HCT116 (cell line): Measurements from ENCODE around the gene IGSF11. TPM values are rescaled to one million over a fixed set of nuclear protein-coding genes. Genes with fewer than 3 reads are reported as not detected.

ENCODE experiments used
- ATAC-seq: fragments of 200-7000 bp; cut with Tn5 transposase; 2 replicates; pipeline ENCODE4 v1.9.1; 2020; ENCODE audit warnings: mild to moderate bottlenecking, moderate library complexity
- BruUV-seq: library from RNA; stranded (reverse); fragments of 400-500 nt; replicated peaks from 2 replicates; lab custom pipeline; 2021; lab: Mats Ljungman, UMichigan
- CTCF ChIA-PET: fragments of 300-600 bp; sonication (Branson Sonifier 250); formaldehyde crosslinking; loops from one replicate; lab custom pipeline; 2021; ENCODE audit warnings: antibody characterized with exemption; lab: Charles Lee
- POLR2A ChIA-PET: fragments of 300-600, 350-600 bp; sonication (Branson Sonifier 250); formaldehyde crosslinking; loops from one replicate; lab custom pipeline; 2021; ENCODE audit warnings: antibody characterized with exemption; lab: Charles Lee
- RAD21 ChIA-PET, 2 experiments: fragments of 300-600 bp; sonication (Branson Sonifier 250); formaldehyde crosslinking; loops; one replicate each; lab custom pipeline; 2023; ENCODE audit warnings: low total read pairs in 2 of 2; ENCODE audit not compliant: uncharacterized antibody in 2 of 2, unreplicated experiment in 2 of 2, low non-redundant PET in 1 of 2; lab: Charles Lee
- DNase-seq: peaks from one replicate; pipeline ENCODE4 v3.0.0-alpha.2; 2010; ENCODE audit warnings: low read depth, low spot score
- H2AFZ ChIP-seq: fragments of 200-600 bp; shearing (Covaris generic), sonication (generic); 2 replicates; pipeline ENCODE4 v1.6.1; 2017; ENCODE audit warnings: low read depth, mixed run types, mixed read lengths, antibody characterized with exemption, low read length; ENCODE audit not compliant: poor library complexity, severe bottlenecking
- H3K27ac ChIP-seq: 2 replicates; pipeline ENCODE4 v1.5.1; 2012; ENCODE audit warnings: low read depth, low read length
- H3K27me3 ChIP-seq: fragments of 200-600 bp; sonication (generic); 2 replicates; pipeline ENCODE4 v1.6.1; 2016; ENCODE audit warnings: mixed run types, low read length, mixed read lengths; ENCODE audit not compliant: insufficient read depth
- H3K36me3 ChIP-seq, 2 experiments: fragments of 200-500 bp in 1 of 2; fragments of 200-600 bp in 1 of 2; sonication (Bioruptor generic) in 1 of 2; sonication (generic) in 1 of 2; 2 replicates each; pipeline versions ENCODE4 v1.5.1 to v1.6.1; 2014 to 2016; ENCODE audit warnings: low read length in 2 of 2, inconsistent platforms in 1 of 2, mixed read lengths in 1 of 2, mixed run types in 1 of 2; ENCODE audit not compliant: insufficient read depth in 2 of 2, control insufficient read depth in 1 of 2
- H3K4me1 ChIP-seq, 2 experiments: fragments of 200-600 bp in 1 of 2; sonication (generic) in 1 of 2; 2 replicates each; pipeline versions ENCODE4 v1.5.1 to v1.6.1; 2012 to 2017; ENCODE audit warnings: low read length in 2 of 2, inconsistent platforms in 1 of 2, mild to moderate bottlenecking in 1 of 2, mixed read lengths in 1 of 2, mixed run types in 1 of 2, moderate library complexity in 1 of 2; ENCODE audit not compliant: insufficient read depth in 2 of 2, control insufficient read depth in 1 of 2
- H3K4me2 ChIP-seq: fragments of 200-600 bp; sonication (generic); 2 replicates; pipeline ENCODE4 v1.6.1; 2017; ENCODE audit warnings: mixed run types, low read length, mixed read lengths
- H3K4me3 ChIP-seq, 2 experiments: fragments of 200-600 bp in 1 of 2; sonication (generic) in 1 of 2; replicated peaks in 1 of 2; 2 replicates each; pipeline ENCODE4 v1.5.1; 2011 to 2016; ENCODE audit warnings: low read length in 2 of 2, control low read depth in 1 of 2, low read depth in 1 of 2, mild to moderate bottlenecking in 1 of 2, mixed read lengths in 1 of 2, mixed run types in 1 of 2
- H3K79me2 ChIP-seq: fragments of 200-600 bp; sonication (generic); 2 replicates; pipeline ENCODE4 v1.6.1; 2017; ENCODE audit warnings: mild to moderate bottlenecking, mixed run types, low read length, moderate library complexity, mixed read lengths; ENCODE audit not compliant: insufficient read depth
- H3K9ac ChIP-seq: fragments of 200-600 bp; sonication (generic); 2 replicates; pipeline ENCODE4 v1.6.1; 2016; ENCODE audit warnings: low read length, mixed read lengths
- H3K9me2 ChIP-seq: fragments of 200-600 bp; sonication (generic), shearing (Covaris generic); 2 replicates; pipeline ENCODE4 v1.6.1; 2017; ENCODE audit warnings: mixed run types, mild to moderate bottlenecking, moderate library complexity; ENCODE audit not compliant: insufficient read depth
- H3K9me3 ChIP-seq, 2 experiments: fragments of 200-500 bp in 1 of 2; fragments of 200-600 bp in 1 of 2; sonication (Bioruptor generic) in 1 of 2; sonication (generic) in 1 of 2; 2 replicates each; pipeline ENCODE4 v1.6.1; 2014 to 2017; ENCODE audit warnings: low read length in 2 of 2, mixed read lengths in 2 of 2, inconsistent platforms in 1 of 2, low read depth in 1 of 2, mild to moderate bottlenecking in 1 of 2, mixed run types in 1 of 2, moderate library complexity in 1 of 2; ENCODE audit not compliant: control insufficient read depth in 1 of 2, insufficient read depth in 1 of 2
- H4K20me1 ChIP-seq: fragments of 200-600 bp; sonication (generic), shearing (Covaris generic); 2 replicates; pipeline ENCODE4 v1.6.1; 2017; ENCODE audit warnings: mixed run types, mild to moderate bottlenecking, moderate library complexity; ENCODE audit not compliant: insufficient read depth
- ATF3 ChIP-seq: IDR thresholded peaks from 2 replicates; pipeline ENCODE4 v1.6.1; 2012
- CBX3 ChIP-seq: IDR thresholded peaks from 2 replicates; pipeline ENCODE4 v1.6.1; 2012; ENCODE audit warnings: low read depth
- CEBPB ChIP-seq: IDR thresholded peaks from 2 replicates; pipeline ENCODE4 v1.6.1; 2012; ENCODE audit warnings: low read depth
- CTCF ChIP-seq, 3 experiments: fragments of 200-600 bp in 1 of 3; sonication (generic) in 1 of 3; IDR thresholded peaks in 2 of 3; conservative IDR thresholded peaks in 1 of 3; 2 replicates each; pipeline ENCODE4 v1.5.1; 2012 to 2017; ENCODE audit warnings: low read depth in 2 of 3, low read length in 2 of 3, antibody characterized with exemption in 1 of 3, borderline replicate concordance in 1 of 3, control low read depth in 1 of 3, mild to moderate bottlenecking in 1 of 3, mixed read lengths in 1 of 3, mixed run types in 1 of 3, moderate library complexity in 1 of 3; ENCODE audit not compliant: insufficient read depth in 1 of 3
- EGR1 ChIP-seq: IDR thresholded peaks from 2 replicates; pipeline ENCODE4 v1.6.1; 2012; ENCODE audit warnings: low read depth
- ELF1 ChIP-seq: IDR thresholded peaks from 2 replicates; pipeline ENCODE4 v1.6.1; 2012; ENCODE audit warnings: low read depth, borderline replicate concordance
- EZH2 ChIP-seq: fragments of 200-600 bp; sonication (generic); IDR thresholded peaks from 2 replicates; pipeline ENCODE4 v1.6.1; 2017; ENCODE audit warnings: antibody characterized with exemption, mixed run types
- EZH2phosphoT487 ChIP-seq: fragments of 200-600 bp; IDR thresholded peaks from 2 replicates; pipeline ENCODE4 v1.6.1; 2018; ENCODE audit warnings: antibody characterized with exemption, borderline replicate concordance
- FOSL1 ChIP-seq: IDR thresholded peaks from 2 replicates; pipeline ENCODE4 v1.6.1; 2012; ENCODE audit warnings: low read depth
- JUND ChIP-seq: IDR thresholded peaks from 2 replicates; pipeline ENCODE4 v1.6.1; 2012
- MAX ChIP-seq: IDR thresholded peaks from 2 replicates; pipeline ENCODE4 v1.6.1; 2012
- POLR2A ChIP-seq: IDR thresholded peaks from 2 replicates; pipeline ENCODE4 v1.7.0; 2011; ENCODE audit warnings: borderline replicate concordance; ENCODE audit not compliant: insufficient read depth, insufficient read length; ENCODE audit errors: extremely low read depth
- POLR2AphosphoS5 ChIP-seq: IDR thresholded peaks from 2 replicates; pipeline ENCODE4 v1.6.1; 2011; ENCODE audit warnings: mild to moderate bottlenecking, low read depth, low read length, moderate library complexity
- RAD21 ChIP-seq: IDR thresholded peaks from 2 replicates; pipeline ENCODE4 v1.6.1; 2012; ENCODE audit warnings: low read depth, mild to moderate bottlenecking
- REST ChIP-seq: IDR thresholded peaks from 2 replicates; pipeline ENCODE4 v1.6.1; 2012; ENCODE audit warnings: low read depth
- SIN3A ChIP-seq: IDR thresholded peaks from 2 replicates; pipeline ENCODE4 v1.6.1; 2012; ENCODE audit warnings: low read depth
- SP1 ChIP-seq: IDR thresholded peaks from 2 replicates; pipeline ENCODE4 v1.6.1; 2012; ENCODE audit warnings: low read depth
- TCF7L2 ChIP-seq: IDR thresholded peaks from 2 replicates; pipeline ENCODE4 v1.7.0; 2011; ENCODE audit warnings: borderline replicate concordance, inconsistent platforms; ENCODE audit not compliant: insufficient read depth, insufficient read length; ENCODE audit errors: extremely low read depth
- YY1 ChIP-seq: IDR thresholded peaks from 2 replicates; pipeline ENCODE4 v1.6.1; 2011; ENCODE audit warnings: low read length, low read depth, moderate library complexity, mild to moderate bottlenecking; ENCODE audit not compliant: insufficient replicate concordance; ENCODE audit errors: extremely low read depth
- ZFX ChIP-seq: fragments of 450-650 bp; IDR thresholded peaks from 2 replicates; pipeline ENCODE4 v1.6.1; 2017
- ZNF274 ChIP-seq: fragments of 200-500 bp; sonication (Bioruptor generic); IDR thresholded peaks from 2 replicates; pipeline ENCODE4 v1.6.1; 2014; ENCODE audit warnings: mild to moderate bottlenecking, low read depth, low read length, inconsistent platforms
- intact Hi-C: fragments of 100-400 bp; cut with micrococcal nuclease; formaldehyde crosslinking; loops from 2 replicates; pipeline ENCODE4 v1.10.0; 2022
- total RNA-seq: library from RNA; stranded (reverse); gene quantifications from one replicate; pipeline ENCODE4 v1.2.1, GENCODE V29; 2021; ENCODE audit not compliant: unreplicated experiment

The IGSF11 gene
- total RNA-seq, 1 experiment from 2014 or later = not detected

- TF ChIP-seq EZH2phosphoT487 (no peak), YY1 (no peak), POLR2A (no peak), CEBPB (no peak), ELF1 (no peak), MAX (no peak), TCF7L2 (no peak), ZFX (no peak), EZH2 (no peak), SP1 (no peak)
Observed at GRCh38 chr3:118890206-118890605, 144.4 kb downstream of the IGSF11 start (continued).

GRCh38 chr3:118889691-118890090 lies 145.0 kb downstream of the IGSF11 start:
- no peaks in the 10 kb centered on the region for H3K9me2 ChIP-seq
- H3K4me1 ChIP-seq = no peaks in the 10 kb centered on the region
- intact Hi-C loops = loop anchor here (10.0 kb wide), 1 partner anchor 495 kb away; no protein-coding TSS in a partner anchor
- no peak overlapping the region for H3K9ac ChIP-seq
- POLR2A ChIA-PET = no interaction called here
- ATAC-seq (no peak), DNase-seq (no peak)
- RAD21 ChIA-PET = no interaction called here
- H4K20me1 ChIP-seq = no peaks in the 10 kb centered on the region
- no peaks in the 10 kb centered on the region for H3K9me3 ChIP-seq
- H2AFZ ChIP-seq = no peak overlapping the region
- no TSS peak for BruUV-seq
- H3K36me3 ChIP-seq = no peaks in the 10 kb centered on the region
- peaks cover 80% of the 10 kb centered on the region for H3K27me3 ChIP-seq
- H3K4me3 ChIP-seq = no peak overlapping the region
- H3K4me2 ChIP-seq = no peak overlapping the region
- no peak overlapping the region for H3K27ac ChIP-seq
- H3K79me2 ChIP-seq = no peaks in the 10 kb centered on the region
- CTCF ChIA-PET = no interaction called here
- TF ChIP-seq RAD21 (no peak), POLR2A (no peak), JUND (no peak), SIN3A (no peak), ELF1 (no peak), FOSL1 (no peak), CTCF (IDR thresholded peaks at IDR 0.05 in 2 of 3, conservative IDR thresholded peaks at IDR 0.05 in 1 of 3; ENCODE audit: borderline replicate concordance in 1 of 3, insufficient read depth in 1 of 3, low read depth in 2 of 3, low read length in 2 of 3) (no peak), SP1 (no peak), CBX3 (no peak), TCF7L2 (no peak), ZFX (no peak), EZH2phosphoT487 (no peak), MAX (no peak), REST (no peak), ZNF274 (no peak), POLR2AphosphoS5 (no peak), ATF3 (no peak), EGR1 (no peak)
